Measurements from ENCODE around the gene TMEM154. TPM values are rescaled to one million over a fixed set of nuclear protein-coding genes. Genes with fewer than 3 reads are reported as not detected.
A peak's percentile ranks its signal among the peaks of the same experiment; 100 is the strongest.

TMEM154 gene
- total RNA-seq, 1 experiment from 2014 or later: 41.5 TPM

GRCh38 chr4:152591396-152591795 is 88.4 kb downstream of the TMEM154 start:
- POLR2A ChIA-PET: interaction anchor here (2.8 kb wide), 3 partner anchors 42 to 90 kb away, joined by 13 to 35 read pairs (median 18); partner anchors contain the start of gene FBXW7
- no peaks in the 10 kb centered on the region for H3K27me3 Mint-ChIP-seq (ENCODE audit: insufficient read depth, unreplicated experiment)
- TF ChIP-seq CTCF (IDR thresholded peaks at IDR 0.05; ENCODE audit: unreplicated experiment): no peak
- peaks cover 21% of the 10 kb centered on the region for H3K4me1 Mint-ChIP-seq (ENCODE audit: insufficient read depth, unreplicated experiment)
- intact Hi-C loops (cut with micrococcal nuclease): loop anchor here (2.0 kb wide), 1 partner anchor 55 kb away; the partner anchor contains the start of gene FBXW7
- peak overlapping the region; percentile 23 for H3K4me3 Mint-ChIP-seq (ENCODE audit: unreplicated experiment)
- BruUV-seq (replicated peaks): no TSS peak
- CTCF ChIA-PET: interaction anchor here (2.3 kb wide), 1 partner anchor 90 kb away, joined by 14 read pairs; no protein-coding TSS in a partner anchor
- H3K9me3 Mint-ChIP-seq (ENCODE audit: unreplicated experiment): no peaks in the 10 kb centered on the region
- H3K36me3 Mint-ChIP-seq (ENCODE audit: insufficient read depth, unreplicated experiment): no peaks in the 10 kb centered on the region
- peak; percentile 8 for DNase-seq (ENCODE audit: unreplicated experiment)
- H3K27ac Mint-ChIP-seq (ENCODE audit: low read depth, unreplicated experiment): no peak overlapping the region

DNA sequence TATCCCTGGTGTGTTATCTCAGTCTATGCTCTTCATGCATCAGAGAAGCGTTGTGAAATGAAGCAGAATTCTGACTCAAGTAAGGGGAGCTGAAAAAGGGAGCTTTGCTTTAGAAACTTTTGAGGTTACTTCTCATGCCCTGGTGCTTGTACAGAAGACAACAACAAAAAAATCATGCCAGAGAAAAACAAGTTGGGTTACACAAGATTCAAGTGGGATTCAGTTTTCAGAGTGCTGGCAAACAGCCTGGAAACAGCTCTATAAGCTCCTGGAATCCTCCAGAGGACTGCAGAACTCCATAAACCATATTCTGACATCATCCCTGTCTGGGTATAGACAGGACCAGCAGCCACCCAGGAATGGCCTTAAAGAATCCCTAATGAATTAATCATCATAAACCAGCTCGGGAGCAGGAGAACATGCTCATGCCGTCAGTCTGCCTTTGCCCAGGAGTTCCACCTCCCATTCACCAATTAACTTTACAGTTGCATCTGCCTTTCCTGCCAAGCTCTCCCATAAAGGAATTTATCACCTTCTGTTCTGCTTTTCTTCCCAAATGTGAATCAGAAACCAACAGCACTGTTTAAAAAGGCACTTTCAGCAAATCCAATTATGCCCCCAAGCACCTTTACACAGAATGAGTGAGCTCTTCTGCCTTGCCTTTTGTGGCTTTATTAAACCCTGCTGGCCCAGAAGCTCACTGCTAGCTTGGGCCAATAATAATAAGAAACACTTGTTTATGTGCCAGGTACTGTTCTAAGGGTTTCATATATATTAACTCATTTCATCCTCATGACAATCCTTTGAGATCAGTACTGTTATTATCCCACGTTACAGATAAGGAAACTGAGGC is 89.4 kb downstream of the TMEM154 start:
- Mint-ChIP-seq H3K27me3 (ENCODE audit: insufficient read depth, unreplicated experiment) (no peaks in the 10 kb centered on the region), H3K27ac (ENCODE audit: low read depth, unreplicated experiment) (no peak overlapping the region), H3K36me3 (ENCODE audit: insufficient read depth, unreplicated experiment) (no peaks in the 10 kb centered on the region), H3K9me3 (ENCODE audit: unreplicated experiment) (no peaks in the 10 kb centered on the region), H3K4me1 (ENCODE audit: insufficient read depth, unreplicated experiment) (peaks cover 21% of the 10 kb centered on the region), H3K4me3 (ENCODE audit: unreplicated experiment) (no peak overlapping the region)
- POLR2A ChIA-PET: interaction anchor here (0.5 to 2.8 kb wide), 10 partner anchors 8 to 135 kb away, joined by 3 to 35 read pairs (median 5); partner anchors contain the start of gene FBXW7
- intact Hi-C loops (cut with micrococcal nuclease): loop anchor here (2.0 kb wide), 1 partner anchor 54 kb away; the partner anchor contains the start of gene FBXW7
- CTCF ChIA-PET: interaction anchor here (0.5 to 2.3 kb wide), 9 partner anchors 11 to 605 kb away, joined by 3 to 14 read pairs (median 4); partner anchors contain the start of genes ARFIP1 and TIGD4
- no peak for TF ChIP-seq CTCF (IDR thresholded peaks at IDR 0.05; ENCODE audit: unreplicated experiment)
- BruUV-seq (replicated peaks): no TSS peak
- peak; percentile 88 for DNase-seq (ENCODE audit: unreplicated experiment)

DNA sequence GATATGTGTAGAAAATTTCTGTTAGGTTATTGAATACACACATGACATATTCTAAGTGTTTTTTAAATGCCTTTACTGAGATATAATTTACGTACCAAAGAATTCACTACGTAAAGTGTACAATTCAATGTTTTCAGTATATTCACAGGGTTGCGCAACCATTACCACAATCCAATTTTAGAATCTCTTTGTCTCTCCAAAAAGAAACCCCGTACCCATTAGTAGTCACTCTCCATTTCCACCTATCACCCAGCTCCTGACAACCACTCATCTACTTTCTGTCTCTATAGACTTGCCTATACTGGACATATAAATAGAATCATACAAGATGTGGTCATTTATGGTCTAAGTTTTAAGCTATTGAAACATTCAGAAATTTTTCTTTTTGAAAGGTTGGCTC is 90.9 kb downstream of the TMEM154 start:
- no TSS peak for BruUV-seq (replicated peaks)
- no peak for TF ChIP-seq CTCF (IDR thresholded peaks at IDR 0.05; ENCODE audit: unreplicated experiment)
- no peak overlapping the region for H3K27ac Mint-ChIP-seq (ENCODE audit: low read depth, unreplicated experiment)
- H3K4me1 Mint-ChIP-seq (ENCODE audit: insufficient read depth, unreplicated experiment): peaks cover 21% of the 10 kb centered on the region
- ChIA-PET POLR2A (interaction anchor here (1.6 to 2.8 kb wide), 2 partner anchors 9 to 53 kb away, joined by 7 to 35 read pairs; partner anchors contain the start of gene FBXW7), CTCF (interaction anchor here (1.0 kb wide), 1 partner anchor 67 kb away, joined by 3 read pairs; no protein-coding TSS in a partner anchor)
- H3K9me3 Mint-ChIP-seq (ENCODE audit: unreplicated experiment): no peaks in the 10 kb centered on the region
- intact Hi-C loops (cut with micrococcal nuclease): no loop called here
- no peak overlapping the region for H3K4me3 Mint-ChIP-seq (ENCODE audit: unreplicated experiment)
- no peaks in the 10 kb centered on the region for H3K27me3 Mint-ChIP-seq (ENCODE audit: insufficient read depth, unreplicated experiment)
- DNase-seq (ENCODE audit: unreplicated experiment): no peak
- no peaks in the 10 kb centered on the region for H3K36me3 Mint-ChIP-seq (ENCODE audit: insufficient read depth, unreplicated experiment)

GRCh38 chr4:152587127-152587526 is 92.7 kb downstream of the TMEM154 start:
- H3K4me3 Mint-ChIP-seq (ENCODE audit: unreplicated experiment): no peak overlapping the region
- CTCF ChIA-PET: no interaction called here
- H3K27me3 Mint-ChIP-seq (ENCODE audit: insufficient read depth, unreplicated experiment): no peaks in the 10 kb centered on the region
- no peaks in the 10 kb centered on the region for H3K36me3 Mint-ChIP-seq (ENCODE audit: insufficient read depth, unreplicated experiment)
- H3K9me3 Mint-ChIP-seq (ENCODE audit: unreplicated experiment): no peaks in the 10 kb centered on the region
- no peak overlapping the region for H3K27ac Mint-ChIP-seq (ENCODE audit: low read depth, unreplicated experiment)
- intact Hi-C loops (cut with micrococcal nuclease): no loop called here
- H3K4me1 Mint-ChIP-seq (ENCODE audit: insufficient read depth, unreplicated experiment): peaks cover 21% of the 10 kb centered on the region
- DNase-seq (ENCODE audit: unreplicated experiment): no peak
- POLR2A ChIA-PET: no interaction called here
- BruUV-seq (replicated peaks): no TSS peak
- TF ChIP-seq CTCF (IDR thresholded peaks at IDR 0.05; ENCODE audit: unreplicated experiment): no peak
